ENCODE measurements around the gene DZIP3. TPM values are rescaled to one million over a fixed set of nuclear protein-coding genes. Genes with fewer than 3 reads are reported as not detected.

Gene DZIP3
- total and polyA plus RNA-seq, 2 of the 8 experiments (the other 6 are each of a cell fraction or from before 2014, with no cell fraction given): 10.4 to 24.3 TPM

DNA sequence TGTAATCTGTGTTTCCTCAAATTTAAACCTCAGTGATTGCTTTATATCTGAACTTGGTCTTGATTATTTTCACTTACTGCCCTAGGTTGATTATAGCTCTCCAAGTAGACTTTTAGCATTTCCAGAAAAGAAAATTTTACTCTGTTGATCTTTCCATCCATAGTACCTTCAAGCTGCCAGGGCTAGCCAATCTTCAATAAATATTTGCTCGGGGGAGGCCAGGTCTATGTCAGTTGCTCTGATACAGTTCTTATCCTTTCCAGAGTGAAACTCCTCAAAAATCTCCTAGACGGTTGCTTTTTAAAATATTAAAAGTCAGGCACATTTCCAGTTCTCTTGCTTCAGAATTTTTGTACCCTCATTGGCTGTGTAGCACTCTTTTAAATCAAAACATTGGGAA lies 128.9 kb downstream of the DZIP3 start:
- Histone ChIP-seq H4K20me1 (replicated peaks in 1 of 2; ENCODE audit: control insufficient read depth in 1 of 2, insufficient read depth in 2 of 2, low read length in 2 of 2) (no peaks in the 10 kb centered on the region), H4K5ac (ENCODE audit: insufficient read length, low read depth, low read length) (no peak overlapping the region), H3K14ac (ENCODE audit: insufficient read length) (no peak overlapping the region), H3K4ac (replicated peaks; ENCODE audit: insufficient read length, low read depth, low read length) (no peak overlapping the region), H3K9me3 (ENCODE audit: insufficient read depth in 2 of 2, low read depth in 1 of 2, low read length in 1 of 2) (no peaks in the 10 kb centered on the region), H3K9ac (replicated peaks in 1 of 4; ENCODE audit: extremely low read depth in 1 of 4, low read depth in 3 of 4, low read length in 3 of 4) (no peak overlapping the region), H3K4me2 (ENCODE audit: insufficient read depth in 1 of 2, low read depth in 2 of 2, low read length in 2 of 2) (no peak overlapping the region), H3K36me3 (ENCODE audit: control insufficient read depth in 2 of 4, insufficient read depth in 4 of 4, low read length in 3 of 4) (no peaks in the 10 kb centered on the region), H3K4me1 (replicated peaks in 1 of 4; ENCODE audit: control insufficient read depth in 3 of 4, insufficient read depth in 4 of 4, low read length in 3 of 4) (no peaks in the 10 kb centered on the region), H3K23ac (ENCODE audit: insufficient read length) (no peak overlapping the region), H2BK120ac (replicated peaks; ENCODE audit: low read depth, low read length) (no peak overlapping the region), H3K79me2 (ENCODE audit: control insufficient read depth in 1 of 2, insufficient read depth in 2 of 2, low read length in 2 of 2) (no peaks in the 10 kb centered on the region), H3K23me2 (ENCODE audit: low read depth, low read length) (no peaks in the 10 kb centered on the region), H2BK15ac (ENCODE audit: low read length) (no peak overlapping the region), H2AK5ac (ENCODE audit: low read depth, low read length) (no peak overlapping the region), H4K8ac (ENCODE audit: extremely low read depth, insufficient read depth, low read length) (no peak overlapping the region), H4K91ac (replicated peaks; ENCODE audit: insufficient read length, low read length) (no peak overlapping the region), H3K18ac (ENCODE audit: extremely low read depth, low read length) (no peak overlapping the region), H3K4me3 (ENCODE audit: extremely low read depth in 1 of 4, insufficient read depth in 2 of 4, low read depth in 3 of 4, low read length in 4 of 4) (no peak overlapping the region), H2BK20ac (ENCODE audit: low read length) (no peak overlapping the region), H3K56ac (replicated peaks; ENCODE audit: insufficient read length, low read depth, low read length) (no peak overlapping the region), H2AFZ (ENCODE audit: low read length) (peak overlapping the region; percentile 16; the same call in 1 of the 2 replicates), H3K79me1 (ENCODE audit: low read depth, low read length) (no peaks in the 10 kb centered on the region), H3K27ac (ENCODE audit: low read depth, low read length) (no peak overlapping the region), H3K27me3 (replicated peaks in 1 of 4; ENCODE audit: control insufficient read depth in 3 of 4, extremely low read depth in 1 of 4, insufficient read depth in 3 of 4, low read length in 3 of 4) (no peaks in the 10 kb centered on the region), H2BK12ac (ENCODE audit: low read depth, low read length) (no peak overlapping the region), H2BK5ac (ENCODE audit: low read depth, low read length) (no peak overlapping the region)
- POLR2A ChIA-PET (ENCODE audit: partially characterized antibody): no interaction called here
- WGBS, 2 experiments (ENCODE audit: extremely low coverage in 1 of 2, insufficient coverage in 1 of 2, insufficient read length in 1 of 2, insufficient replicate concordance in 2 of 2, low coverage in 1 of 2, low lambda C conversion rate in 2 of 2, missing lambda C conversion rate in 1 of 2): 86% methylated on average over 2 of the region's 2 CpGs; no CpG with 5 or more reads in 1 of the 2 experiments
- no peak for DNase-seq (ENCODE audit: low read depth in 1 of 2, low spot score in 2 of 2)
- FAIRE-seq: no peak
- CTCF ChIA-PET (ENCODE audit: partially characterized antibody): no interaction called here
- TF ChIP-seq NRF1 (IDR thresholded peaks at IDR 0.05; ENCODE audit: low read depth, low read length) (no peak), RNF2 (IDR thresholded peaks at IDR 0.05; ENCODE audit: borderline replicate concordance, low read depth, low read length, missing control alignments, poor library complexity, severe bottlenecking) (no peak), CREB1 (IDR thresholded peaks at IDR 0.05) (no peak), KDM1A (IDR thresholded peaks at IDR 0.05; ENCODE audit: borderline replicate concordance, low read length) (no peak), GTF2F1 (IDR thresholded peaks at IDR 0.05; ENCODE audit: borderline replicate concordance, low read depth, low read length) (no peak), NANOG (IDR thresholded peaks at IDR 0.05; ENCODE audit: insufficient read depth, low read depth, low read length, poor library complexity, severe bottlenecking) (no peak), SIX5 (IDR thresholded peaks at IDR 0.05; ENCODE audit: low read depth, low read length) (no peak), EGR1 (IDR thresholded peaks at IDR 0.05; ENCODE audit: borderline replicate concordance, low read depth, low read length) (no peak), BRCA1 (IDR thresholded peaks at IDR 0.05; ENCODE audit: low read depth, low read length) (no peak), CBX8 (IDR thresholded peaks at IDR 0.05; ENCODE audit: borderline replicate concordance, low read depth, low read length) (no peak), SP2 (IDR thresholded peaks at IDR 0.05; ENCODE audit: low read length) (no peak), POU5F1 (IDR thresholded peaks at IDR 0.05; ENCODE audit: low read depth, low read length) (no peak), KDM5A (IDR thresholded peaks at IDR 0.05; ENCODE audit: low read length) (no peak), YY1 (IDR thresholded peaks at IDR 0.05; ENCODE audit: low read depth, low read length) (no peak), CHD2 (IDR thresholded peaks at IDR 0.05; ENCODE audit: low read length) (no peak), PHF8 (conservative IDR thresholded peaks at IDR 0.05; ENCODE audit: low read depth, low read length) (no peak)

Measured in H1 (cell line).